Suprapubic skin (tissue), 4 donors: ENCODE results near the gene DNAJB12. TPM values are rescaled to one million over a fixed set of nuclear protein-coding genes. Genes with fewer than 3 reads are reported as not detected.
"Not testable (repeated sequence)": the region's sequence is repeated elsewhere in the genome, so short reads cannot be mapped to it uniquely, and the experiment has no call there.

Source experiments
- DNase-seq, 2 donors: peaks; one replicate each; pipeline ENCODE4 v3.0.0-alpha.2; 2019; ENCODE audit warnings: low spot score in 2 of 2
- H3K27ac ChIP-seq: fragments of 200-600 bp; sonication (generic); one replicate; pipeline ENCODE4 v1.5.1; 2019
- H3K27me3 ChIP-seq: fragments of 200-600 bp; sonication (generic); one replicate; pipeline ENCODE4 v1.5.1; 2019
- H3K36me3 ChIP-seq: fragments of 200-600 bp; sonication (generic); one replicate; pipeline ENCODE4 v1.5.1; 2019
- H3K4me1 ChIP-seq: fragments of 200-600 bp; sonication (generic); one replicate; pipeline ENCODE4 v1.5.1; 2019
- H3K4me3 ChIP-seq: fragments of 200-600 bp; sonication (generic); one replicate; pipeline ENCODE4 v1.5.1; 2019; ENCODE audit warnings: mild to moderate bottlenecking
- H3K9me3 ChIP-seq: fragments of 200-600 bp; sonication (generic); one replicate; pipeline ENCODE4 v1.5.1; 2019
- EP300 ChIP-seq: sonication (generic); formaldehyde crosslinking; IDR thresholded peaks from one replicate; pipeline ENCODE4 v1.6.1; 2017; ENCODE audit warnings: antibody characterized with exemption
- POLR2A ChIP-seq, 2 donors: fragments of 450-650 bp; IDR thresholded peaks; one replicate each; pipeline ENCODE4 v1.6.1; 2017; ENCODE audit warnings: antibody characterized with exemption in 2 of 2, mild to moderate bottlenecking in 2 of 2, moderate library complexity in 2 of 2
- POLR2AphosphoS5 ChIP-seq, 3 donors: sonication (generic); formaldehyde crosslinking; IDR thresholded peaks; one replicate each; pipeline ENCODE4 v1.6.1; 2017; ENCODE audit warnings: antibody characterized with exemption in 3 of 3
- WGBS: methylation state at CpG from one replicate; pipeline ENCODE4 v1.1.5; 2018; 5-methylcytosine and 5-hydroxymethylcytosine counted together
- total RNA-seq, 4 donors: library from RNA; depleted of rRNA; stranded (reverse); fragments of >200 nt; gene quantifications; one replicate each; pipeline ENCODE4 v1.1.0, GENCODE V29; 2016
- TF ChIP-seq, protein P1 (sequence below), 2 donors: fragments of 200-600 bp in 1 of 2; fragments of 450-650 bp in 1 of 2; sonication (generic) in 1 of 2; IDR thresholded peaks; one replicate each; pipeline ENCODE4 v1.5.1; 2016 to 2019; ENCODE audit warnings: antibody characterized with exemption in 2 of 2, mild to moderate bottlenecking in 1 of 2, moderate library complexity in 1 of 2

DNAJB12 gene
- total RNA-seq: 10 to 100 TPM; 44.0 to 61.8 (median 46.7) TPM

DNA sequence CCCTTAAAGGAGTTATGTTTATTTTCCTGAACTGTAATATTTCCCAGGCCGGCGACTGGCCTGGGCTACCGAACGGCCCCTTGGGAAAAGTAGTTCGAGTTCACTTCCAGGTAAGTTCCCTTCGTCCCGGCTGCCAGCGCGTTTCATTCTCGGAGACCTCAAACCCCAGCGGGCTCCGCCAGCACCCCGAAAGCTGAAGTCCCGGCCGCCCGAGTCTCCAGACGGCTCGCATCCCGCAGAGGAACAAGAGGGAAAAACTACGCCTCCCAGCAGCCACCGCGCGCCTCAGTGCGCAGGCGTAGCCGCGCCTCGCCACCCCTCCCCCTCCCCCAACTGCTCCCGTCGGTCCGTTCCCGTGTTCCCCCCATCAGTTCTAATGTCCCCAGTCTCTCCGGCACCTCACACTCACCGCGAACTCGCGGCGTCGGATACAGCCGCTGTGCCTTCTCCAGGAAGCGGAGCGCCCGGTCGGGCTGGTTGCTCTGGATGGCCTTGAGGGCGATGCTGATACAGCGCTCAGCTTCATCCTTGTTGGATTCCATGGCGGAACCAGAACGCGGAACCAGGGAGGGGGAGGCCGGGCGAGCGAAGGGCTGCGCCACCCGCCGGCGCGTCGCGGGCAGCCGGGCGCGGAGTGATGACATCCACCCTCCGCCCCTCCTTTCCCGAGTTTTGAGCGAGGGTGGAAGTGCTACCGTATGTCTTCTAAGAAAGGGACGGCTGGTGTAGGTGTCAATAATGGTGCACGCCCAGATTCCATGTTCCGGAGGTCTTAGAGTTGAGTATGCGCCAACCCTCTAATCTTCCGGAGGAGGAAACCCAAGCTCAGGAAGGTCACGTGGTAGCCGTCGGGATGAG is at the start of gene DNAJB12:
TSS of gene DNAJB12 (minus strand) at position 564 of the 858 bp plus-strand sequence. CDS start at position 542, 22 bp downstream.
- Histone ChIP-seq H3K4me1 (peaks cover 46% of the 10 kb centered on the region), H3K9me3 (no peaks in the 10 kb centered on the region), H3K36me3 (no peaks in the 10 kb centered on the region), H3K27me3 (no peaks in the 10 kb centered on the region), H3K27ac (peak within 1 kb of the TSS; percentile 98), H3K4me3 (peak within 1 kb of the TSS; percentile 82)
- DNase-seq: peak; percentile 93 to 94
- under 1% methylated on average over 44 of the region's 74 CpGs for WGBS
- TF ChIP-seq EP300: no peak
- peak; percentile 54 to 77 for TF ChIP-seq POLR2A (IDR thresholded peaks at IDR 0.05)
- peak in 2 of 3 donors; percentile 90 to 94 for TF ChIP-seq POLR2AphosphoS5 (IDR thresholded peaks at IDR 0.05)

DNA sequence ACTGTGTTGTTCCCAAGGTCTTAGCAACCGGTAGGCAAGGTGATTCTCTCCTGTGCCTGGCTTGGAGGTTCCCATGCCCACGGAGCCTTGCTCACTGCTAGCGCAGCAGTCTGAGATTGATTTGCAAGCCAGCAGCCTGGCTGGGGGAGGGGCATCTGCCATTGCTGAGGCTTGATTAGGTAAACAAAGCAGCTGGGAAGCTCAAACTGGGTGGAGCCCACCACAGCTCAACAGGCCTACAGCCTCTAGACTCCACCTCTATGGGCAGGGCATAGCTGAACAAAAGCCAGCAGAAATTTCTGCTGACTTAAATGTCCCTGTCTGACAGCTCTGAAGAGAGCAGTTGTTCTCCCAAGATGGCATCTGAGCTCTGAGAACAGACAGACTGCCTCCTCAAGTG is 40.9 kb upstream of the DNAJB12 start:
- H3K9me3 ChIP-seq, H3K4me3 ChIP-seq, H3K36me3 ChIP-seq, H3K27me3 ChIP-seq, DNase-seq, H3K4me1 ChIP-seq, H3K27ac ChIP-seq: not testable (repeated sequence)
- WGBS: 78% methylated on average over 3 of the region's 3 CpGs

DNA sequence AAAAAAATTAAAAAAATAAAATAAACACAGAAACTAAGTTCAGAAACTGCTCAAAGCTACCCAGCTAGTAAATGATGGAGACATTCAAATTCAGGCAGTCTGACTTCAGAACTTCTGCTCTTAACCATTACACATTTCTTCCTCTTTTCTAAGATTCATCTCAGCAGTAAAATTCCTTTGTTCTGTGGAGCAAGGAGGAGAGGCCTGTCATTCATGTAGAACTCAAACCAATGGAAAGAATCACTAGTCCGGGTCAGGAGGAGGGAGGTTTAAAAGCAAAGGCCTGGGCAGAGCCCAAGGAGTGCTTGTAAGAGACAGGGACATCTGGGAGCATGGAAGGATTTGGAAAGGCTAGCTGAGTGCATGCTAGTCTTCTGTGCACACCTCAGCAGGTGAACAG is 37.9 kb upstream of the DNAJB12 start:
- H3K4me3 ChIP-seq: no peak overlapping the region
- DNase-seq: no peak
- no peak overlapping the region for H3K27ac ChIP-seq
- 93% methylated on average over 1 of the region's 1 CpG for WGBS
- TF ChIP-seq POLR2AphosphoS5 (IDR thresholded peaks at IDR 0.05) (no peak), POLR2A (IDR thresholded peaks at IDR 0.05) (no peak)
- H3K36me3 ChIP-seq: no peaks in the 10 kb centered on the region
- H3K27me3 ChIP-seq: no peaks in the 10 kb centered on the region
- H3K4me1 ChIP-seq: no peaks in the 10 kb centered on the region
- no peaks in the 10 kb centered on the region for H3K9me3 ChIP-seq

DNA sequence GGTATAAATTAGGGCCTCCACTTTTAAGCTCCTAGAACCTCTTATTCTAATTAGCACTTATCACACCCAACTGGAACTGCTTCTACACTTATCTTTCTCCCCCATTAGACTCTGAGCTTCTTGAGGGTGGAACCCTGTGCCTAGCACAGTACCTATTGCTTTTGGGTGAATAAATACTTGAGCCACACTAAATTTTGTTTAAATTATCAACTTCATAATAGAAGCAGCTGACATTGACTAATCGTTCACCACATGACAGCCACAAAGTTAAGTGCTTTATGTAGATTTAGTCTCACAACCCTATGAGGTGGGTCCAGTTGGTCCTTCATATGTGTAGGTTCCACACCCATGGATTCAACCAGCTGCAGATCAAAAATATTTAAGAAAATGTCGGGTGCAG is 36.0 kb upstream of the DNAJB12 start:
- no peak for DNase-seq
- Histone ChIP-seq H3K36me3 (no peaks in the 10 kb centered on the region), H3K27ac (no peak overlapping the region), H3K4me3 (no peak overlapping the region), H3K4me1 (no peaks in the 10 kb centered on the region), H3K9me3 (no peaks in the 10 kb centered on the region), H3K27me3 (no peaks in the 10 kb centered on the region)
- TF ChIP-seq EP300 (no peak), POLR2AphosphoS5 (IDR thresholded peaks at IDR 0.05) (no peak), POLR2A (IDR thresholded peaks at IDR 0.05) (no peak)
- TF ChIP-seq, protein P1, sequence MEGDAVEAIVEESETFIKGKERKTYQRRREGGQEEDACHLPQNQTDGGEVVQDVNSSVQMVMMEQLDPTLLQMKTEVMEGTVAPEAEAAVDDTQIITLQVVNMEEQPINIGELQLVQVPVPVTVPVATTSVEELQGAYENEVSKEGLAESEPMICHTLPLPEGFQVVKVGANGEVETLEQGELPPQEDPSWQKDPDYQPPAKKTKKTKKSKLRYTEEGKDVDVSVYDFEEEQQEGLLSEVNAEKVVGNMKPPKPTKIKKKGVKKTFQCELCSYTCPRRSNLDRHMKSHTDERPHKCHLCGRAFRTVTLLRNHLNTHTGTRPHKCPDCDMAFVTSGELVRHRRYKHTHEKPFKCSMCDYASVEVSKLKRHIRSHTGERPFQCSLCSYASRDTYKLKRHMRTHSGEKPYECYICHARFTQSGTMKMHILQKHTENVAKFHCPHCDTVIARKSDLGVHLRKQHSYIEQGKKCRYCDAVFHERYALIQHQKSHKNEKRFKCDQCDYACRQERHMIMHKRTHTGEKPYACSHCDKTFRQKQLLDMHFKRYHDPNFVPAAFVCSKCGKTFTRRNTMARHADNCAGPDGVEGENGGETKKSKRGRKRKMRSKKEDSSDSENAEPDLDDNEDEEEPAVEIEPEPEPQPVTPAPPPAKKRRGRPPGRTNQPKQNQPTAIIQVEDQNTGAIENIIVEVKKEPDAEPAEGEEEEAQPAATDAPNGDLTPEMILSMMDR (IDR thresholded peaks at IDR 0.05): no peak
- 84% methylated on average over 2 of the region's 2 CpGs for WGBS

DNA sequence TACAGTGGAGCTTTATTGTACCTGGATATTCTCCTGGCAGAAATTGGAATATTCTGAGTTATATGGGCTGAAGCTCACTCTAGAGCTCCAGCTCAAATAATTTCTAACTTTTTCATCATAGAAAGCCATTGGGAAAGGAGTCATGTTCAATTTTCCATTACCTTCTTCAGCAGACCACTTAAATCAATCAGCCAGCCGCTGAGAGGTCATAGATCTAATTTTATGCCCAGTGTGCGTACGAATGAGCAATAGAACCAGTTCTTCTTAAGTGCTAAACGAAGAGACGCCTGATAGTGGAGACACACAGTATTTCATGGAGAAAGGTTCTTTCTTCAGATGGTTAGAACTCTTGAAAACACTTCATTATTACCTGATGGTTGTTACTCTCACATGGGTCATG is 35.0 kb upstream of the DNAJB12 start:
- no peaks in the 10 kb centered on the region for H3K9me3 ChIP-seq
- TF ChIP-seq POLR2A (IDR thresholded peaks at IDR 0.05) (no peak), POLR2AphosphoS5 (IDR thresholded peaks at IDR 0.05) (no peak), EP300 (no peak)
- TF ChIP-seq, protein P1 (IDR thresholded peaks at IDR 0.05): no peak
- H3K4me3 ChIP-seq: no peak overlapping the region
- no peaks in the 10 kb centered on the region for H3K27me3 ChIP-seq
- DNase-seq: no peak
- H3K27ac ChIP-seq: no peak overlapping the region
- H3K4me1 ChIP-seq: peaks cover under 1% of the 10 kb centered on the region
- no peaks in the 10 kb centered on the region for H3K36me3 ChIP-seq
- WGBS: 95% methylated on average over 5 of the region's 5 CpGs

DNA sequence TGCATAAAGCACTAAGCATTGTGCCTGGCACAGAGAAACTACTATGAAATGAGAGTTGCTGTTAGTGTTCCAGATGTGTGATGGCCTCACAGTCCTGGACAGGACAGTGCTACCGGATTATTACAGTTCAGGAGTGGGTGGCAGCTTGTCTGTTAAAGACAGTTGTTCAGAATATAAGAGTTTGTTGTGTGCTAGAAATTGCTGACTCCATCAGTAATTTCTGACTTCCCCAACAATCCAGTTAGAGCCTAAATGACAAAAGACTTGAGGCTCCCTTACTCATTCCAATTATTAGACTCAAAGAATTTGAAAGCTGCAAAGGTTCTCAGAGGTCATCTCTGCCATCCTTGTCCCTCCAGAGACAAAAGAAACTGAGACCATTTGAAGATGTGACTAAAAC is 34.3 kb upstream of the DNAJB12 start:
- DNase-seq: no peak
- TF ChIP-seq, protein P1 (IDR thresholded peaks at IDR 0.05): no peak
- no peak for TF ChIP-seq POLR2A (IDR thresholded peaks at IDR 0.05)
- TF ChIP-seq POLR2AphosphoS5 (IDR thresholded peaks at IDR 0.05): no peak
- TF ChIP-seq EP300: no peak
- H3K27me3 ChIP-seq: no peaks in the 10 kb centered on the region
- H3K36me3 ChIP-seq: no peaks in the 10 kb centered on the region
- no peak overlapping the region for H3K27ac ChIP-seq
- H3K4me1 ChIP-seq: peaks cover 5% of the 10 kb centered on the region
- H3K4me3 ChIP-seq: no peak overlapping the region
- H3K9me3 ChIP-seq: no peaks in the 10 kb centered on the region
- 78% methylated on average over 1 of the region's 1 CpG for WGBS
